A204.1 (cell line): ENCODE results near the gene PYGO1.
"Not testable (repeated sequence)": the region's sequence is repeated elsewhere in the genome, so short reads cannot be mapped to it uniquely, and the experiment has no call there.

ENCODE experiments used
- FAIRE-seq: peaks from 2 replicates; lab custom pipeline; 2012; peaks lifted over from hg19 to GRCh38; lab: Jason Lieb, UNC

PYGO1 gene, protein sequence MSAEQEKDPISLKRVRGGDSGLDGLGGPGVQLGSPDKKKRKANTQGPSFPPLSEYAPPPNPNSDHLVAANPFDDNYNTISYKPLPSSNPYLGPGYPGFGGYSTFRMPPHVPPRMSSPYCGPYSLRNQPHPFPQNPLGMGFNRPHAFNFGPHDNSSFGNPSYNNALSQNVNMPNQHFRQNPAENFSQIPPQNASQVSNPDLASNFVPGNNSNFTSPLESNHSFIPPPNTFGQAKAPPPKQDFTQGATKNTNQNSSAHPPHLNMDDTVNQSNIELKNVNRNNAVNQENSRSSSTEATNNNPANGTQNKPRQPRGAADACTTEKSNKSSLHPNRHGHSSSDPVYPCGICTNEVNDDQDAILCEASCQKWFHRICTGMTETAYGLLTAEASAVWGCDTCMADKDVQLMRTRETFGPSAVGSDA

DNA sequence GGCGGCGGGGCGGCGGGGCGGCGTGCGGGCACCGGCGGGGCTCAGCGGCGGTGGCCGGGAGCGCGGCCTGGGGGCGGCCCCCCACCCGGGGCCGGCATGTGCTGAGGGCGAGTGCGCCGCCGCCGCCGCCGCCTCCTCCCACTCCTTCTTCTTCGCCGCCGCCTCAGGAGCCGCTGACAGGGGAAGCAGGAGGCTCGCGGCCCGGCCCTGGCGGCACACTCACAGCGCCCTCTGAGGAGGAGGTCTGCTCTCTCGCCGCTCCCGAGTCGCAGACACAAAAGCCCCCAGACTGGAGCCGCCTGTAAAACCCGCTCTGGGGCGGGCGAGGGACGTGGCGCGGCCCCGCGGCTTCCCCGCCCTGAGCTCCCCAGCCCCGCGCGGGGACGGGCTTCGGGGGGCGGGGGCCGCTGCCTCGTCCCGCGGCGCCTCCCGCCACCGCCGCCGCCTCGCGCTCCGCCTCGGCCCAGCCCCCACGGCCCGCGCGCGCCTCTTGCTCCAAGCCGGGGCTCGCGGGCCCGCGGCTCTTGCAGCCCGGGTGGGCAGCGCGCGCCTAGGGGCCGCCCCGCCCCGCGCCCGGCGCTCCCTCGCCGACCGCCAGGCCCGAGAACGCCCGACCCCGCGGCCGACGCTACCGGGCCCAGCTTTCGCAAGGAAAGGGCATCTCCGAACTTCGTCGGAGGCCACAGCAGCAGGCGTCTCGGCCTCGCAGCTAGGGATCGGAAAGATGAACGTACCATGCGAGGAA, at the start of gene PYGO1:
Gene PYGO1, minus strand, starts transcription at position 276 of the 745 bp plus-strand sequence. CDS start 462 bp downstream, outside the sequence.
- FAIRE-seq = no peak

DNA sequence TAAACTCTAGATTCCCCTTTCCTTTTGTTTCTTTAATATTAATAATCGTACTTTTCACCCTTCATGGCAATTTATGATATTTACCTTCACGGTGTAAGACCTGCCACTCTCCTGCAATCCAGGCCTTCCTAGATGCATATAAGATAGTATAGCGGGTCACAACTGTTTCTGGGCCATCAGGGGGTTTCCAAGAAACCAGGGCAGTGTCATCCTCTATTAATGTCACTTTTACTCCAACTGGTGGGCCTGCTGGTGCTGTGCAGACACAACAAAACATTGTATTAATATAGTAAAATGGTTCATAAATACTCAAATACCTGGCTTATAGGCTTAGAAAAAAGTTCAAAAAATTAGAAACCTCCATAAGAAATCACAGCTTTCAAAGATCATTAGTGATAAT, 48.9 kb upstream of the PYGO1 start:
- FAIRE-seq = no peak

DNA sequence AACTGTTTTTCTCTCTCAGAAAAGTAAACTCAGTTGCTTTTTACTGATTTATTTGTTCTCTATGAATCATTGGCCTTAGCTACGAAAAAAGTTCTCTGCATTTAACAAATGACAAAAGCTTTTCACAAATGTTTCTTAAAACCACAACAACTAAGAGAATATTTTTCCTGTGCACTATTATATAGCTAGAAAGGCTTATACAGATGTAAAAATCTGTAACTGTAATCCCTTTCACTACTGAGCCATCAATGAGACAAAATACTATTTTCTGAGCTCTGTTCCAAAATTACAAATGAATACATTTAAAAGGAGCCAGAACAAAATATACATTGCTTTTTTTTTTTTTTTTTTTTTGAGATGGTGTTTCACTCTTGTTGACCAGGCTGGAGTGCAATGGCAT, 45.6 kb upstream of the PYGO1 start:
- no peak for FAIRE-seq

DNA sequence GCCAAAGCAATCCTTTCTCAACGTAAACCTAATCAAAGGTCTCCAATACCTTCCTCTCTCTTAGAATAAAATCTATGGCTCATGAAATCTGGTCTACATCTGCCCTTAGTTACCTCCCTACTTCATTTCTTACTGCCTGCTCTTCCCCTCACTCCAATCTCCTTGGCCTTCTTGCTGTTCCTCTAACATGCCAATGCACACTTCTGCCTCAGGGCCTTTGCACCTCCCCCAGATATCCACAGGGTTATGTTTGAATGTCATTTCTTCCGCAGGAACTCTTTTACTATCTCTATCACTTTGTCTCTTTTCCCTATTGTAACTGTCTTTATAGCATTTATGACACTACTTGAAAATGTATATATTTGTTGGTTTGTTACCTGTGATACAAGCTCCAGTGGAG, 44.3 kb upstream of the PYGO1 start:
- FAIRE-seq = no peak

DNA sequence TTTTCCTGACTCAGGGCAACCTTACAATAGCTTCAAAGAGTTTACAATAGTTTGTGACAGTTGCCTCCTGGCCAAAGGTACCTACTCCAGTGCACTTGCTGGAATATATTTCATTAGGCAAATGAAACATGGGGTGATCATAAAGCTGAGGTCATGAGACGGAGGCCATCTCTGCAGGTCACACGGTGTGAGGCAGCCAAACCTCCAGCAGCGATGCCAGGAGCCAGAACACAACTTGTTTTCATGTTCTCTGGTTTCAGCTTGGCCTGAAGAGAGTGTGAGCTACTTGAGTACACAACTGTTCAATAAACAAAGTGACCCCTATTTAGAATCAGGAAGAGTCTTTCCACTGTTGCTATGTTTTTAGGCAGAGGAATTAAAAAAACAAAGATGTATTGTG, 42.7 kb upstream of the PYGO1 start:
- no peak for FAIRE-seq

DNA sequence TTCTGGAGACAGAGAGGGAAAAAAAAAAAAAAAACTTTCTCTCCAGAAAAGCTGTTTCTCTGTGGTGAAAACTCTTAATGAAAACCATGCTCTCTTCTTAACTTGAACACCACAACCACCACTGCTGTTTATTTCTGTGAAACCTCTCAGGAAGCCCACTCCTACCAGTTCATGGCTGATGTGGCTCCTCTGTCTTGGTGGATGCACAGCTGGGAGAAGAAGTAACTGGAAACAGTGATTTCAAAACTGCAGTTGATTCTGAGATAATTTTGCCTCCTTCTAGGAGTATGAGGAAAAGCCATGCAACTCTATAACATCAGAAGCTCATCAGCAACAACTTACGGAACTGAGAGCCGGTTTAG, 40.2 kb upstream of the PYGO1 start:
- FAIRE-seq = no peak

DNA sequence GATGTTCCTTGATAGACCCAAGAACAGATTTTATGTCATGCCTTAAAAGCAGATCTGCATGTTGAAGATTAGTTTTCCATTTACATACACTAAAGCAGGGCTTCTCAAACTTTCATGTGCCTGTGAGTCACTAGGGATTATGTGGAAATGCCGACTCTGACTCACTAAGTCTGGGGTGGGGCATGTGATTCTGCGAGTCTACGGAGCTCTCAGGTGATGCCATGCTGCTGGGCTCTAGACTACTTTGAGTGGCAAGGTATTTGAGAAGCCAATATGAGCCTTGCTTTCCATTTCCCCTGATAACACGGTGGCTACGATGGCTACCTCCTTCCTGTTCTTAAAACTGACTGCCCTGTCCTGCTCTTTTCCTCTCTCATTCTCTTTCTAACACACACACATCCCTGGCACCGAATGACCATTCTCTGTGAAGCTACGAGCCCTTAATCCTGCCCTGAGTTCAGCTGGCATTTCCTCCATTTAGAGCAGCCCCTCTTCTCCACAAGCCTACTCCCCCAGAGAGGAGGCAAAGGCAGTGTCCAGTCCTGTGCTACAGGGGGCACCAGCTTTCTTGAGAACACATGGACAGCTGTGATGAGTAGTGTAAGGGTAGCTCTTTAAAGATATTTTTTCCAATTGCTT, 39.7 kb upstream of the PYGO1 start:
- no peak for FAIRE-seq

DNA sequence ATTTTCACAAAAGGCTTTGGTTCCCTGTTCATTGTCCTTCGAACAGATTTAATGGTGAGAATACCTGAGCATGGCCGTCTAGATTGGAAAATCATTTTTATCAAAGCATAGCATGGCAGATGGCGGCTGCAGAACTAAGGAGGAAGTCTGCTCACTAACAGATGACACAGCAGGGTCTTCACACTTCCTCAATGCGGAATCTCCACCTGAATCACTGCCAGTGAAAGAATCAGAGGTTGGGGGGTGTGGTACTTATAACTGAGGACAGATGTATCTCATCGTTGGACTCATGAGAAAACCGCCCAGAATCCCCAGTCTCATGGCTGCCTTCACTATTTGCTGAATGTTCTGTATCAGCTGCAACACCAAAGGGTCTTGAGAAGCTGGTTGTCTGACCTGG, 31.6 kb upstream of the PYGO1 start:
- no peak for FAIRE-seq

DNA sequence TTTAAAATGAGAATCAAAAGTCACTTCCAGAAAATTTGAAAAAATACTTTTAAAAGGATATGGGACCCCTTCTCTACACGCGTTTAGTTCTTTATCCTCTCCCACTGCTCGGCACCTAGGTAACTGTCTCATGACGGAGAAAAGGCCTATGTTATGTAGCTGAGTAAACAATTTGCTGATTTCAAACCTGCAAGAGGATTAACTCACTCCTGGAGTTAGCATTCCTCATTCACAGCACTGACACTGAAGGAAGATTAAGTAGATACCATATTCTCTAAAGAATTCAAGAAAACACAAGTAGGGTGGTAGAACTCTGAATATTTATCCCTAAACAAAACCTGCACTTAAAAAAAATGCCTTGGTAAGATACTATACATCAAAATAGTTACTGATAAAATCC, 30.2 kb upstream of the PYGO1 start:
- FAIRE-seq = no peak

DNA sequence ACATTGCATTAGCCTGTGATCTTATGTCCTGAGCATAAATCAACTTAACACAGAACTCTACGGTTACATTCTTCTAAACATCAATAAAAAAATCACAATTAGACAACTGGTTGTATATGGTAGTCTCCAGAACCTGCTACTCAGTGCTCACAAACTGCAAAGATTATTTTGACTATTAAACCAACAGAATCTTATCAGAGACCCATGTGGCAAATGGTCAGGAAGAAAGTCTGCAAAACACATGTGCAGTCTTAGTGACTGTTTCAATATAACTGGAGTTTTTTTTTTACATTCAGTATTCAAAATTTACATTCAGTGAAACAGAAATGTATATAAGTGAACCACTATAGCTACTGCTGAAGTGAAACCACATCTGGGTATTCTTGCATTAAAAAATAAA, 27.3 kb upstream of the PYGO1 start:
- no peak for FAIRE-seq

DNA sequence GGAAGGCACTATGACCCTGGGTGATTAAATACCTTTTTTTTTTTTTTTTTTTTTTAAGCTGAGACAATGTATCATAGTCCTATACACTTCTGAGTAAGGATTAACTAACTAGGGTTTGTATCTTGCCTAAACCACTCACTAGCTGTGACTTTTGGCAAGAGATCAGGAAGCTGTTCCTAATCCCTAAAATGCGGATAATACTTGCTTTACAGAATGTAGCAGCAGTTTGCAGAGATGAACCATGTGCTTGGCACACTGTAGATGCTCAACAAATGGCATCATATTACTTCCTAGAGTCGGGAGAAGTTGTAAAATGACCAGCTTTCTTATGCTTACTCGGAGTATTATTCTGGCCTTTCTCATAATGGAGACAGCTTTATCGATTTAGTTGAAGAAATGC, 25.6 kb upstream of the PYGO1 start:
- no peak for FAIRE-seq

DNA sequence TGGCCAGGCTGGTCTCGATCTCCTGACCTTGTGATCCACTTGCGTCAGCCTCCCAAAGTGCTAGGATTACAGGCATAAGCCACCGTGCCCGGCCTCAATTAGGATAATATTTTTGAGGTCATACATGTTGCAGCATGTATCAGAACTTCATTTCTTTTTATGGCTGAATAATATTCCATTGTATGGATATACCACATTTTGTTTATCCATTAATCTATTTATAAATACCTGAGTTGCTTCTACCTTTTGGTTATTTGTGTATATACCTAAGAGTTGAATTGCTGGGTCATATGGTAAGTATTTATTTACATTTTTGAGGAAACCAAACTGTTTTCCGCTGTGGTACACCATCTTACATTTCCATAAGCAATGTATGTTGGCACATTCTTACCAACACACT, 18.1 kb upstream of the PYGO1 start:
- FAIRE-seq = no peak

DNA sequence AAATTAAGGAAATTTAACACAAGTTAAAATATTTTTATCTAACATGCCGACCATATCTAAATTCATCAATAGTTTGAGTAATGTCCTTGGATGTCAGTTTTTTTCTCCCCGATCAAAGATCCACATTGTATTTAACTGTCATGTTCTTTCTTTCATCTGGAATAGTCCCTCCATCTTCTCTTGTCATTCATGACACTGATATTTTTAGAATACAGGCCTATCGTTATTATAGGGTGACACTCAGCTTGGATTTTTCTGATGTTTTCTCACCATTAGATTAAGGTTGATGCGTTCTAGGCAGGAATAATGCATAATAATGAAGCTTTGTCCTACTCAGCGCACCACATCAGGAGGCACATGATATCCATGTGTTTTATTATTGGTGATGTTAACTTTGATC, 13.2 kb upstream of the PYGO1 start:
- FAIRE-seq = no peak

DNA sequence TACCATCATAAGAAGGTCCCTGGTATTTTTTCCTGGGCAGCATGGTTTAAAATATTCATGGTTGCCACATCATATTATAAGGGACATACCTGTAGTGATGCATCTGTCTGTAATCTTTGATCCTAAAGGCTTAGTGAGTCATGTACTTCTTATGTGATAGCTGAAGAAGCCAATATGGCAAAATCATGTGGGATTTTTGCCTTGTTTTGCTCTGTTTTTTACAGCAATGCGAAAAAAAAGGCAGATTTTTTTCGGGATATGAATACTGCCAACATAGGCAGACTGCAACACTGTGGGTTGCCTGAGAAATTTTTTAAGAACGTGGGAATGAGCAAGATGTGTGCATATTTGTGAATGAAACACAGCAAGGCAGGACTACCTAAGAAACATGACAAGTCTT, 11.3 kb upstream of the PYGO1 start:
- no peak for FAIRE-seq

DNA sequence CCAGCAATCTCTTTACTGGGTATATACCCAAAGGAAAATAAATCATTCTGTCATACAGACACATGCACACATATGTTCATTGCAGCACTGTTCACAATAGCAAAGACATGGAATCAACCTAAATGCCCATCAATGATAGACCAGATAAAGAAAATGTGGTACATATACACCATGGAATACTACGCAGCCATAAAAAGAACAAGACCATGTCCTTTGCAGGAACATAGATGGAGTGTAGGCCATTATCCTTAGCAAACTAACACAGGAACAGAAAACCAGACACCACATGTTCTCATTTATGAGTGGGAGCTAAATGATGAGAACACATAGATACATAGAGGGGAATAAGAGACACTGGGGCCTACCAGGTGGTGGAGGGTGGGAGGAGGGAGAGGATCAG, 4.9 kb upstream of the PYGO1 start:
- FAIRE-seq = not testable (repeated sequence)

DNA sequence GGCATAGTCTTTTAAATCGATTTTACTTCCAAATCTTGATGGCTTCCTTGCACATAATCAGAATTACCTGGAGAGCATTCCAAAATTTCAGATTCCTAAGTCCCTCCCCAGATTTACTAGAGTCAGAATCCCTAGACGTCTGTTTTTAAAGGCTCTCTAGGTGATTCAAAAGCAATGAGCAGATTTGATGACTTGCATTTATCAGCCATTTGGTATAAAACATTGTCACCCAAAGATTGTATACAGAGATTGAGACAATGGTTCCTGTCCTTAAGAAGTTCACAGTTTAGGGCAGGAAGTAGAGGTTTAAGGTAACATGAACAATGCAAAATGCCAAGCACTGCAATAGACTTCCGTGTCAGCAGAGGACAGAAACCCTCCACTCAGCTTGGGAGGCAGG, 2.6 kb upstream of the PYGO1 start:
- FAIRE-seq = no peak

DNA sequence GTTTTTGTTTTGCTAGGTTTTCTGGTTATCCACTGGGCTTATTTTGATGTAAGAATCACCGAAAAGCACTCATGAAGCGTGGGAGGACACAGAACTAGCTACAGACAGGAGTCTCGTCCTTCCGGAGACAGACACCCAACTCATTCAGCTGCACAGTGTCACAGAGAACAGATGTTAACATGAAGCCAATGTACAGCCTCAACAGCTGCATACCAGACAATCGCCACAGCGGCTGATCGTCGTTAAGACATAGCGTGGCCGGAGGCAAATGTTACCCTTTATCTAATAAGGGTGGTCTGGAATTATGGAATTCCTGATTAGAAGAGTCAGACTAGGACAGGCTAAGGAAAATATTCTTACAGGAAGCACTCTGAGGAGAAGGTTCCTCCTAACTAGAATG, 1.1 kb upstream of the PYGO1 start:
- FAIRE-seq = no peak

DNA sequence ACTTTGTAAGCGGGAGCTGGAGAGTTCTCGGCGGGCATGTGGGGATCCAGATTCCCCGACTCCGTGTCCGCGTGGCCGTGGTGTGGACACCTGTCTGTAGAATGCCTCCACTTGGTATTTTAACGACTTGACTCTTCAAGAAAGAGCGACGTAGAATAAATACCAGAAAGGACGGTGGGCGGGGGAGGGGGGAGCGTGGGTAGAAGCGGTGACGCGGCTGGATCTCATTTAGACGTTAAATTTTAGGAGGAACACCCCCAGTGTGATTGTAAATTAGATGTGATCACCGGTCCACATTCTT, 620 bp upstream of the PYGO1 start:
- no peak for FAIRE-seq

DNA sequence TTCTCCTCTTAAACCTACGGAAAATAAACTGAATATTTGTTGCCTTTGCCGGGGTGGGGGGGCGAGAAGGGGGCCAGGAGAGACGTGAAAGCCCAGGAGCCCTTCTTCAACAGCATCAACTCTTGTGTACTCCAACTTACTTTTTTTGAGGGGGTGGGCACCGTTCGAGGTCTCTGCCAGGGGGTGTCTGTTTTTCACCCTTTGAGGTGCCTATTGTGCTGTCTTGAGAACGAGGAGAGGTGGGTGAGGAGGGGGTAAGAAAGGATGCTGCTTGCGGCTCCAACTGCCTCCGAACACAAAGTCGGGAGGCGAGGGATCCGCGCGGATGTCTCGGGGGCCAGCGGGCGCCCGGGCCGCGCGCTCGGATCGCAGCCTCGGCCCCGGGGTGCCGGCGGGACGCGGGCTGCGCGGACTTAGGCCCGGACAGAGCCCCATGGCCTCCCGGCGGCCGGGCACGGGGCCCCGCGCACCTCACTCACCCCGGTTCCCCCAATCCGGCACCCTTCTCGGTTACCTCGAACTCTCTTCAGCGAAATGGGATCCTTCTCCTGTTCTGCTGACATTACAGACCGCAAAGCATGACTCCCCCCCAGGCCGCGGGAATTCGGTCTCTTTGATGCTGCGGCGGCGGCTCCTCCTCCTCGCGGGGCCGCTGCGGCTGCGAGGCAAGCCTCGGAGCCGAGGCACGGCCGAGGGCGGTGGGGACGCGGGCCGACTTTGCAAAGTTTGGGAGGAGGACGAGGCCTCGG, 650 bp downstream of the PYGO1 start:
- FAIRE-seq = no peak

DNA sequence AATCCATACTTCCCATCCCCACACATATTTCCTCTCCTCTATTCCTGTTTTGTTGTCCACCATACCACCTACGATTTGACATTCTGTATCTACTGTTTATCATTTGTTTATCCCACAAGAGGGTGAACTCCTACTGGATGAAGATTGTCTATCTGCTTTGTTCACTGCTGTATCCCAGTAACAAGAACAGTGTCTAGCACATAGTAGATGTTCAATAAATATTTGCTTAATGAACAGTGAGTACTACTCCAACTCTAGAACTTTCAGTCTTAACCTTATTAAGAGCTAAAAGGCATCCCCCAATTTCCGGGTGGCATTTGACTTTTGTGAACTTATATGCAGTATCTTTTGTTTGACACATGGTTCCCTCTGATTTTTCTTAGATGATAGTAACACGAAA, 1.3 kb downstream of the PYGO1 start:
- FAIRE-seq = no peak

DNA sequence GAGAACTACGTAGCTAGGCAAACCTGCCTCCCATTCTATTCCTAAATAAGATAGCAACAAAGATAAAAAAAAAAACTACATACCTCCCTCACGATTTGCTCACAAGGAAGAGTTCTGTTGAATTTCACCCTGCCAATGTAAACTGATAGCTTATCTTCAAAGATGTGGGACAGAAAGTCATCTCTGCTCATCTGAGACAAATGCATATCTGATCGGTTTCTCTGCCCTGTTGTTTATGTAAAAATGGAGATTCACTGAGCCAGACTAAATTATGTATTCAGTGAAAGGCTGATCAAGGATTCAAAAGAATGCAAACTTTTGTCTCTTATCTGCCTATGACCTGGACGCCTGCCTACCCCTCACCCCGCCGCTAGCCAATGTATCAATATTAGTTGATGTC, 11.2 kb downstream of the PYGO1 start:
- FAIRE-seq = no peak

DNA sequence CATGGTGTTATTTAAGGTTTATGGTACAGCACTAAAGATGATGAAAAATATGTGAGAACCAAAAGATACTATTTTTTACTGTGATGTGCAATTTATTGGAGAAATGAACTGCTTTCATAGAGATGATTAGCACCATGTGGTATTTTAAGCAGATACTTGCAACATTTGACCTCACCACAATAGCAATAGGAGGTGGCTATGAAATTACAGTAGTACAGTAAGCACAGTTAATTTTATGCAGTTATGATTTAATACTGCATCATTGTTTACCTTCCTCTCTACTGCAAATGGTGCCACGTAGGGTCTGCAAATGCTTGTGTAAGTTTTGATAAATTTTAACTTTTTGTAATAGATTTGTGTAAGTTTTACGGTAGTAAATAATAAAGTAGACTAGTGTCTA, 14.0 kb downstream of the PYGO1 start:
- FAIRE-seq = no peak

DNA sequence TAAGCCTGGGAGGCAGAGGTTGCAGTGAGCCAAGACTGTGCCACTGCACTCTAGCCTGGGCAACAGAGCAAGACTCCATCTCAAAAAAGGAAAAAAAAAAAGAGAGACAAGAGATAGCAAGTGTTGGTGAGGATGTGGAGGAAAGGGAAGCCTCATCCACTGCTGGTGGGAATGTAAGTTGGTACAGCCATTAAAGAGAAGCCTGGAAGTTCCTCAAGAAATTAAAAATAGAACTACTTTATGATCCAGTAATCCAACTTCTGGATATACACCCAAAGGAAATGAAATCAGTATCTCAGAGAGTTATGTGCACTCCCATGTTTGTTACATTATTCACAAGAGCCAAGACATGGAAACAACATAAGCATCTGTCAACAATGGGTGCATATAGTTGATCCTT, 14.9 kb downstream of the PYGO1 start:
- no peak for FAIRE-seq
